ENCODE data around the gene TMEM52.

TMEM52 gene

GRCh38 chr1:1918901-1919303 lies at the start of gene TMEM52:
TMEM52 (minus strand) TSS chr1:1919279; CDS start chr1:1919265, 14 bp downstream.
- no peak for DNase-seq

GRCh38 chr1:1967879-1968278 lies 48.8 kb upstream of the TMEM52 start:
- no peak for DNase-seq

GRCh38 chr1:1967151-1967550 lies 48.1 kb upstream of the TMEM52 start:
- no peak for DNase-seq

GRCh38 chr1:1966071-1966740 lies 47.1 kb upstream of the TMEM52 start:
- DNase-seq: no peak

- DNase-seq: no peak
Observed at GRCh38 chr1:1965546-1965945, 46.5 kb upstream of the TMEM52 start.

GRCh38 chr1:1964811-1965210 lies 45.7 kb upstream of the TMEM52 start:
- no peak for DNase-seq

GRCh38 chr1:1963570-1963969 lies 44.5 kb upstream of the TMEM52 start:
- no peak for DNase-seq

- DNase-seq: no peak
Observed at GRCh38 chr1:1962752-1963151, 43.7 kb upstream of the TMEM52 start.

GRCh38 chr1:1960480-1961196 lies 41.6 kb upstream of the TMEM52 start:
- no peak for DNase-seq

GRCh38 chr1:1959840-1960479 lies 40.9 kb upstream of the TMEM52 start:
- DNase-seq: peak; percentile 70

GRCh38 chr1:1959459-1959839 lies 40.4 kb upstream of the TMEM52 start:
- DNase-seq: no peak

- DNase-seq: no peak
Observed at GRCh38 chr1:1958071-1958541, 39.0 kb upstream of the TMEM52 start.

- DNase-seq: no peak
Observed at GRCh38 chr1:1957533-1957961, 38.5 kb upstream of the TMEM52 start.

- DNase-seq: no peak
Observed at GRCh38 chr1:1956586-1957532, 37.8 kb upstream of the TMEM52 start.

GRCh38 chr1:1956101-1956500 lies 37.0 kb upstream of the TMEM52 start:
- DNase-seq: no peak

- DNase-seq: no peak
Observed at GRCh38 chr1:1955621-1956094, 36.6 kb upstream of the TMEM52 start.

GRCh38 chr1:1954831-1955441 lies 35.9 kb upstream of the TMEM52 start:
- no peak for DNase-seq

GRCh38 chr1:1954015-1954414 lies 34.9 kb upstream of the TMEM52 start:
- DNase-seq: no peak

GRCh38 chr1:1950940-1951339 lies 31.9 kb upstream of the TMEM52 start:
- DNase-seq: no peak

GRCh38 chr1:1948783-1949182 lies 29.7 kb upstream of the TMEM52 start:
- no peak for DNase-seq

GRCh38 chr1:1947493-1947892 lies 28.4 kb upstream of the TMEM52 start:
- DNase-seq: no peak

GRCh38 chr1:1946540-1946939 lies 27.5 kb upstream of the TMEM52 start:
- no peak for DNase-seq

All from fibroblast of upper back skin (primary cell).